Gastroesophageal sphincter (tissue), 4 donors: Measurements from ENCODE around the gene ARAP1. TPM values are rescaled to one million over a fixed set of nuclear protein-coding genes. Genes with fewer than 3 reads are reported as not detected.

Experiments used
- ATAC-seq: fragments of 150-250 bp; one replicate; pipeline ENCODE4 v1.9.1; 2016; ENCODE audit warnings: mild to moderate bottlenecking, moderate library complexity
- H3K27ac ChIP-seq, 4 donors: fragments of 200-600 bp; sonication (generic) in 3 of 4; 1 replicate in 3 of 4; 2 replicates in 1 of 4; pipeline ENCODE4 v1.5.1; 2016 to 2019
- H3K27me3 ChIP-seq: fragments of 200-600 bp; sonication (generic); one replicate; pipeline ENCODE4 v1.5.1; 2019
- H3K36me3 ChIP-seq, 2 donors: fragments of 200-600 bp; sonication (generic); one replicate each; pipeline ENCODE4 v1.5.1; 2019; ENCODE audit warnings: control low read depth in 1 of 2
- H3K4me1 ChIP-seq, 3 donors: fragments of 200-600 bp; sonication (generic); 1 replicate in 2 of 3; 2 replicates in 1 of 3; pipeline ENCODE4 v1.5.1; 2016 to 2019; ENCODE audit warnings: control low read depth in 2 of 3
- H3K4me3 ChIP-seq, 2 donors: fragments of 200-600 bp; sonication (generic); one replicate each; pipeline ENCODE4 v1.5.1; 2019; ENCODE audit warnings: mild to moderate bottlenecking in 1 of 2, moderate library complexity in 1 of 2
- H3K9me3 ChIP-seq, 3 donors: fragments of 200-600 bp; sonication (generic); one replicate each; pipeline ENCODE4 v1.5.1; 2017 to 2019; ENCODE audit warnings: control low read depth in 2 of 3
- EP300 ChIP-seq: sonication (generic); formaldehyde crosslinking; IDR thresholded peaks from one replicate; pipeline ENCODE4 v1.6.1; 2017; ENCODE audit warnings: antibody characterized with exemption, mild to moderate bottlenecking
- POLR2A ChIP-seq, 2 donors: fragments of 450-650 bp; IDR thresholded peaks; one replicate each; pipeline ENCODE4 v1.6.1; 2017; ENCODE audit warnings: antibody characterized with exemption in 2 of 2, mild to moderate bottlenecking in 2 of 2, moderate library complexity in 1 of 2
- POLR2AphosphoS5 ChIP-seq: sonication (generic); formaldehyde crosslinking; IDR thresholded peaks from one replicate; pipeline ENCODE4 v1.6.1; 2017; ENCODE audit warnings: antibody characterized with exemption
- WGBS, 2 donors: methylation state at CpG; one replicate each; pipeline ENCODE4 v1.1.5; 2018; ENCODE audit warnings: low coverage in 1 of 2; 5-methylcytosine and 5-hydroxymethylcytosine counted together
- total RNA-seq, 4 donors: library from RNA; depleted of rRNA; stranded (reverse); fragments of >200 nt; gene quantifications; one replicate each; pipeline ENCODE4 v1.1.0, GENCODE V29; 2016
- TF ChIP-seq, protein P1 (sequence below), 4 experiments: fragments of 200-600 bp in 2 of 4; fragments of 450-650 bp in 2 of 4; sonication (generic) in 1 of 4; IDR thresholded peaks; one replicate each; pipeline ENCODE4 v1.5.1; 2017 to 2019; ENCODE audit warnings: antibody characterized with exemption in 4 of 4, mild to moderate bottlenecking in 2 of 4, moderate library complexity in 2 of 4

The ARAP1 gene
- total RNA-seq: 100 to 1,000 TPM in 2 of 4 donors, 10 to 100 TPM in 2; 72.4 to 125 (median 95.1) TPM

DNA sequence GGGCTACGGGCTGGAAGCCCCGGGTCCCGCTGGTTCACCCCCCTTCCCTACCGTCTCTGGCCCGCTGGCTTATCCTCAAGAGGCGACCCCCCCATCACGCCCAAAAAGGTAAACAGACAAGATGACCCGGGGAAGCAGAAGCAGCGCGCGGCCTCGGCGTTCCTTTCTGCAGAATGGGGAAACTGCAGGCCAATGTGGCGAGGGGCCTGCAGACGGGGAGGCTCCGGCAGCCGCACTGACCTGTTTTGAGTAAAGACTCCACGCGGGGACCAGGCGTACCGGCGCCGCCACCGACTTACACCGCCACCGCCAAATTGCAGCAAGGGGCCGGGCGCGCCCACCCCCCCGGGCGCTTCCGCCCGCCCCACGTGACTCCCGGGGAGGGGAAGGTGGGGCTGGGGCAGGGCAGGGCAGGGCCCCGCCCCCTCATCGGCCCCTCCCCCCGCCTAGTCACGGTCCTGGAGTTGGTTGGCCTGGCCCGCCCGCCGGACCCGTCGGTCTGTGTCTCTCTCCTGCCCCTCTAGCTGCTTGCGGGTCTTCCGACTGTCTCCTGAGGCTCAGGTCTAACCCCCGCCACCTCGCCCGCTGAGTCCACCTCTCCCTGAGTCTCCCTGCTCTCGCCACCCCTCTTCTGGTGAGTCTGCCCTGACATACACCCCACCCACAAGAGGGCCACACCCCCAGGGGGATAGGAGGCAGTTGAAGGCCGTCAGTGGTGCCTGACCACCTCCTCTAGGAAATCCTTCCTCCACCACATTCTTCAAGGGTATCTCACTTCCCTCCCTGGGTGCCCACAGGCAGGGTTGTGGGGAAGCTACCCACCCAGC, at the start of gene ARAP1:
Gene ARAP1 (minus strand): TSS at position 321 of the 827 bp plus-strand sequence. CDS start 25,280 bp downstream, outside the sequence.
- Histone ChIP-seq H3K27ac (peak within 1 kb of the TSS in 3 of 4 donors; percentile 36 to 78 (median 59)), H3K36me3 (peaks cover 0 to 29% of the 10 kb centered on the region in 2 donors), H3K27me3 (no peaks in the 10 kb centered on the region), H3K4me3 (peak within 1 kb of the TSS; percentile 68 to 72), H3K4me1 (peaks cover 0 to 48% (median 16%) of the 10 kb centered on the region in 3 donors), H3K9me3 (no peaks in the 10 kb centered on the region)
- peak; percentile 86 for ATAC-seq
- WGBS, 2 donors: 13% methylated on average over 5 of the region's 51 CpGs; no CpG with 5 or more reads in 1 of the 2 donors
- TF ChIP-seq POLR2AphosphoS5: no peak
- TF ChIP-seq, protein P1, sequence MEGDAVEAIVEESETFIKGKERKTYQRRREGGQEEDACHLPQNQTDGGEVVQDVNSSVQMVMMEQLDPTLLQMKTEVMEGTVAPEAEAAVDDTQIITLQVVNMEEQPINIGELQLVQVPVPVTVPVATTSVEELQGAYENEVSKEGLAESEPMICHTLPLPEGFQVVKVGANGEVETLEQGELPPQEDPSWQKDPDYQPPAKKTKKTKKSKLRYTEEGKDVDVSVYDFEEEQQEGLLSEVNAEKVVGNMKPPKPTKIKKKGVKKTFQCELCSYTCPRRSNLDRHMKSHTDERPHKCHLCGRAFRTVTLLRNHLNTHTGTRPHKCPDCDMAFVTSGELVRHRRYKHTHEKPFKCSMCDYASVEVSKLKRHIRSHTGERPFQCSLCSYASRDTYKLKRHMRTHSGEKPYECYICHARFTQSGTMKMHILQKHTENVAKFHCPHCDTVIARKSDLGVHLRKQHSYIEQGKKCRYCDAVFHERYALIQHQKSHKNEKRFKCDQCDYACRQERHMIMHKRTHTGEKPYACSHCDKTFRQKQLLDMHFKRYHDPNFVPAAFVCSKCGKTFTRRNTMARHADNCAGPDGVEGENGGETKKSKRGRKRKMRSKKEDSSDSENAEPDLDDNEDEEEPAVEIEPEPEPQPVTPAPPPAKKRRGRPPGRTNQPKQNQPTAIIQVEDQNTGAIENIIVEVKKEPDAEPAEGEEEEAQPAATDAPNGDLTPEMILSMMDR (IDR thresholded peaks at IDR 0.05): peak in 1 of 4 experiments; percentile 16

DNA sequence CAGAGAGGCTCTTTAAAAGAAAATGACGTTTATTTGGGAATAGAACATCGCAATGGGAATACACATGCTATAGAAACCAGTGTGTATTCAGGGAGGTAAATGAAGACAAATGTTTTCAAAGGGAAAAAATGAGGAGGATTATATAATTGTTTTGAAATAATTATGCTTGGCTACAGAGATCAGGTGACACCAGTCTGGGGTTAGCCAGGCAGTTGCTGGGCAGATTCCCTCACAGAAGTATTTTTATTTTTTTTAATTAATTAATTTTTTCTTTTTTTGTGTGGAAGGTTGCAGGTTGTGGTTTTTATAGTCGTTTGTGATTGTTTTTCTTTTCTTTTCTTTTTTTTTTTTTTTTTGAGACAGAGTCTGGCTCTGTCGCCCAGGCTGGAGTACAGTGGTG, 47.2 kb upstream of the ARAP1 start:
- Histone ChIP-seq H3K4me3 (no peak overlapping the region), H3K27me3 (no peaks in the 10 kb centered on the region), H3K27ac (no peak overlapping the region), H3K36me3 (no peaks in the 10 kb centered on the region), H3K4me1 (peaks cover 0 to 5% (median 1%) of the 10 kb centered on the region in 3 donors), H3K9me3 (no peaks in the 10 kb centered on the region)
- no peak for ATAC-seq
- TF ChIP-seq, protein P1 (IDR thresholded peaks at IDR 0.05): no peak
- no peak for TF ChIP-seq POLR2AphosphoS5
- no peak for TF ChIP-seq EP300
- no peak for TF ChIP-seq POLR2A (IDR thresholded peaks at IDR 0.05)
- 47 to 48% methylated on average over 2 to 3 of the region's 4 CpGs for WGBS, 2 donors

DNA sequence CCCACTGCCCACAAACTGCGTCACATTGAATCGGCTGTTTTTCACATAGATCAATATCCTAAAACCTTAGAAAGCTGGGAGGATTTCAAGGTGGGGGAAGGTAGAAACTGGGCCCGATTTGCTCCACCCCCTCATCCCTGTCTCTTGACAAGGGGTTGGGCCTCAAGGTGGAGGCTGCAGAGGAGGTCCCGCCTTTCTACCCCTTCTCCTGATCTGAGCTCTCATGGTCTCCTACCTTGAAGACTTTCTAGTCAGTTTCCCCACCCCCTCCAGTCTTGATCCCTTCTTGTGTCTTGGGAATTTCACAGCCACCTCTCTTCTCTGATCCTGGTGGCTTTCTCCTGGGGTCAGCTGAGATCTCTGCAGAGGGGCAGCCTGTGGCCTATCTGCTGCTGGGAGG, 46.2 kb upstream of the ARAP1 start:
- no peak for ATAC-seq
- Histone ChIP-seq H3K4me1 (peaks cover 0 to 12% (median 4%) of the 10 kb centered on the region in 3 donors), H3K9me3 (no peaks in the 10 kb centered on the region), H3K27me3 (no peaks in the 10 kb centered on the region), H3K4me3 (no peak overlapping the region), H3K27ac (no peak overlapping the region), H3K36me3 (no peaks in the 10 kb centered on the region)
- TF ChIP-seq POLR2AphosphoS5 (no peak), EP300 (no peak), POLR2A (IDR thresholded peaks at IDR 0.05) (no peak)
- TF ChIP-seq, protein P1 (IDR thresholded peaks at IDR 0.05): no peak
- 55% methylated on average over 2 of the region's 4 CpGs; no CpG with 5 or more reads in 1 of the 2 donors for WGBS, 2 donors

DNA sequence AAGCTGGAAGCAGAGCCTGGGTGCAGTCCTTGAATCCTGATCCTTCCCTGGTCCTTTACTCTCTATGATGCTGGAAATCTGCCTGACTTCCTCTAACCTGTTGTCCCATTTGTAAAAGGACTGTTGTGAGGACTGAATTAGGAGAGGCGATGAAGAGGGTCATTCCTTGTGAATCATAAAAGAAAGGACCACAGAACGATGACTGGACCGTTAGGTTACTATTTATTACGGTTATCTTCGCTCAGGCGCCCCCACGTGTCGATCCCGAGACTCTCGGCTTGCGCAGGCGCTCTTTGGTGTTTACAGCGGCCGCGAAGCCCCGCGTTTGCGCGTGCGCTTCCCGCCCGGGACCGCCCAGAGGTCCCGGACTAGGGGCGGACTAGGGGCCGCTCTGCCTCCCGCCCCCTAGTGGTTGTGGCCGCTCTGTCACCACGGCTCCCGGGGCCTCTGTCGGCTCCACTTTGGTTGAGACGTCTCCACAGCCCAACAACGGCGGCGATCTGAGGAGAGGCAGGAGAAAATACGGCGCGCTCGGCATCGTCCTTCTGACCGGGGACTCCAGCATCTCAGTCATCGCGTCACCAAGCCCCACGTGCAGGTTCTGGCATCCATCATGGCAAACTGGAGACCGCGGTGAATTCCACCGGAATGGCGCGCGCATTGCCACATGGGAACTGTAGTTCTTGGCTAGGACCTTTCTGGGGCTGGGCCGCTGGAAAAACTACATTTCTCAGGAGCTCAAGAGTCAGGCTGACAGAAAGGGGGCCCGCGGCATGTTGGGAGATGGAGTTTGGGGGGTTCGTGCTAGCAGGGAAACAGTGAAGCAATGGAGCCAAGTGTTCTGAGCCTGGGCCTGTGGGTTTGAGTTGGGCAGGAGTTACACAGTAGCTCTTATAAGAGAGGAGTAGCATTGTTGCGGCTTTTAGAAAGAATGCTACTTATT, 41.5 kb upstream of the ARAP1 start, which contains the start of gene STARD10:
Gene STARD10 (minus strand): TSS at position 623 of the 943 bp plus-strand sequence. CDS start 12,866 bp downstream, outside the sequence.
- H3K27me3 ChIP-seq: no peaks in the 10 kb centered on the region
- ATAC-seq: peak; percentile 99
- peak within 1 kb of the TSS; percentile 87 to 94 (median 90) for H3K27ac ChIP-seq
- peaks cover 0 to 35% (median 11%) of the 10 kb centered on the region in 3 donors for H3K4me1 ChIP-seq
- TF ChIP-seq POLR2AphosphoS5: peak; percentile 20
- TF ChIP-seq, protein P1 (IDR thresholded peaks at IDR 0.05): peak; percentile 97 to 100 (median 99)
- TF ChIP-seq POLR2A (IDR thresholded peaks at IDR 0.05): peak; percentile 55 to 56
- TF ChIP-seq EP300: no peak
- H3K9me3 ChIP-seq: no peaks in the 10 kb centered on the region
- H3K4me3 ChIP-seq: peak within 1 kb of the TSS; percentile 65 to 91
- H3K36me3 ChIP-seq: no peaks in the 10 kb centered on the region
- WGBS, 2 donors: 6 to 8% methylated on average over 8 of the region's 55 CpGs
